ENCODE data around the gene AQP10. TPM values are rescaled to one million over a fixed set of nuclear protein-coding genes. Genes with fewer than 3 reads are reported as not detected.
"Not testable (repeated sequence)": the region's sequence is repeated elsewhere in the genome, so short reads cannot be mapped to it uniquely, and the experiment has no call there.

The AQP10 gene
- total RNA-seq, 4 donors from 2014 or later = not detected

- 75% methylated on average over 13 of the region's 13 CpGs for WGBS, 2 donors
- intact Hi-C loops (cut with DNase I) = no loop called here
- Histone ChIP-seq H3K4me3 (peak overlapping the region in 1 of 4 donors; percentile 15), H3K27me3 (peaks cover 0 to 4% (median 0%) of the 10 kb centered on the region in 4 donors), H3K9me3 (no peaks in the 10 kb centered on the region), H3K36me3 (peaks cover 0 to 62% (median 13%) of the 10 kb centered on the region in 3 donors), H3K27ac (peak overlapping the region; percentile 29 to 78 (median 68)), H3K4me1 (peaks cover 0 to 53% (median 18%) of the 10 kb centered on the region in 3 donors)
- no peak for DNase-seq
- TF ChIP-seq POLR2A (IDR thresholded peaks at IDR 0.05) (no peak), CTCF (IDR thresholded peaks at IDR 0.05) (no peak)
Measured at GRCh38 chr1:154334079-154335024, 13.5 kb downstream of the AQP10 start.

- peak; percentile 48 for DNase-seq
- no peaks in the 10 kb centered on the region for H3K27me3 ChIP-seq
- H3K36me3 ChIP-seq = peaks cover 0 to 70% (median 13%) of the 10 kb centered on the region in 3 donors
- intact Hi-C loops (cut with DNase I) = no loop called here
- TF ChIP-seq POLR2A (IDR thresholded peaks at IDR 0.05) = no peak
- TF ChIP-seq CTCF (IDR thresholded peaks at IDR 0.05) = peak; percentile 86 to 91 (median 86)
- H3K27ac ChIP-seq = peak overlapping the region; percentile 29 to 78 (median 68)
- 35 to 63% methylated on average over 5 to 11 of the region's 11 CpGs for WGBS, 2 donors
- H3K9me3 ChIP-seq = no peaks in the 10 kb centered on the region
- H3K4me1 ChIP-seq = peaks cover 0 to 45% (median 10%) of the 10 kb centered on the region in 3 donors
- peak overlapping the region in 1 of 4 donors; percentile 15 for H3K4me3 ChIP-seq
Measured at GRCh38 chr1:154335025-154335714, 14.3 kb downstream of the AQP10 start.

GRCh38 chr1:154337253-154337894, 16.5 kb downstream of the AQP10 start:
- no peak for TF ChIP-seq POLR2A (IDR thresholded peaks at IDR 0.05)
- TF ChIP-seq CTCF (IDR thresholded peaks at IDR 0.05) = no peak
- H3K9me3 ChIP-seq = no peaks in the 10 kb centered on the region
- intact Hi-C loops (cut with DNase I) = no loop called here
- H3K4me1 ChIP-seq = peaks cover 0 to 48% (median 13%) of the 10 kb centered on the region in 3 donors
- H3K36me3 ChIP-seq = peaks cover 0 to 72% (median 4%) of the 10 kb centered on the region in 3 donors
- no peak for DNase-seq
- H3K4me3 ChIP-seq = no peak overlapping the region
- H3K27ac ChIP-seq = peak overlapping the region in 2 of 4 donors; percentile 15 to 44
- H3K27me3 ChIP-seq = no peaks in the 10 kb centered on the region
- 83 to 84% methylated on average over 8 of the region's 8 CpGs for WGBS, 2 donors

GRCh38 chr1:154338875-154339274, 18.0 kb downstream of the AQP10 start:
- Histone ChIP-seq H3K4me3 (no peak overlapping the region), H3K27ac (no peak overlapping the region), H3K27me3 (no peaks in the 10 kb centered on the region), H3K4me1 (peaks cover 0 to 52% (median 17%) of the 10 kb centered on the region in 3 donors), H3K9me3 (no peaks in the 10 kb centered on the region), H3K36me3 (peaks cover under 1 to 75% (median 2%) of the 10 kb centered on the region in 3 donors)
- no peak for DNase-seq
- TF ChIP-seq POLR2A (IDR thresholded peaks at IDR 0.05) = no peak
- no peak for TF ChIP-seq CTCF (IDR thresholded peaks at IDR 0.05)
- intact Hi-C loops (cut with DNase I) = no loop called here
- 88 to 95% methylated on average over 2 of the region's 2 CpGs for WGBS, 2 donors

- Histone ChIP-seq H3K4me1 (peaks cover 0 to 31% (median 7%) of the 10 kb centered on the region in 3 donors), H3K36me3 (peaks cover 13 to 93% (median 27%) of the 10 kb centered on the region in 3 donors)
- H3K9me3 ChIP-seq; H3K27ac ChIP-seq; H3K4me3 ChIP-seq; DNase-seq; H3K27me3 ChIP-seq; intact Hi-C loops (cut with DNase I): not testable (repeated sequence)
- 92 to 96% methylated on average over 4 to 9 of the region's 9 CpGs for WGBS, 2 donors
Measured at GRCh38 chr1:154341366-154341765, 20.5 kb downstream of the AQP10 start.
